Measurements from ENCODE around the gene HLA-E.

DNA sequence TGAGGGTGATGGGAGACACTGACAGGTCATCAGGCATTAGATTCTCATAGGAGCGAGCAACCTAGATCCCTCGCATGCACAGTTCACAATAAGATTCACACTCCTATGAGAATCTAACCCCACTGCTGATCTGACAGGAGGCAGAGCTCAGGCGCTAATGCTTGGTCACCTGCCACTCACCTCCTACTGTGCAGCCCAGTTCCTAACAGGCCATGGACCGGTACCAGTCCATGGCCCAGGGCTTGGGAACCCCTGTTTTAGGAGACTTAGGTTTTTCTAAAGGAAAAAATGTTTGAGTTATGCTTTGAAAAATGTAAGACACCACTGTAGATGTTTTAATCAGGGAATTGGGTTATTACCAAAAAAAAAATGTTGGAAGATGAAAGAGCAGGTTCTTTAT lies 6.7 kb downstream of the HLA-E start:
- no peak for TF ChIP-seq POLR2A (IDR thresholded peaks at IDR 0.05; ENCODE audit: low read depth, low read length)
- TF ChIP-seq POLR2AphosphoS5 (IDR thresholded peaks at IDR 0.05; ENCODE audit: low read depth, low read length) = no peak
- no peak for TF ChIP-seq TAF1 (IDR thresholded peaks at IDR 0.05; ENCODE audit: borderline replicate concordance, low read depth, low read length)

All from GM12892 (cell line).